NCI-H460 (cell line): ENCODE results near the gene PPME1. TPM values are rescaled to one million over a fixed set of nuclear protein-coding genes. Genes with fewer than 3 reads are reported as not detected.

Experiments used
- DNase-seq: peaks from one replicate; pipeline ENCODE4 v3.0.0-alpha.2; 2016; ENCODE audit warnings: low read depth; ENCODE audit errors: extremely low read depth
- total RNA-seq: library from RNA; depleted of rRNA; stranded (reverse); fragments of >200 nt; shearing (Covaris generic); gene quantifications from 2 replicates; pipeline ENCODE4 v1.2.3, GENCODE V29; 2014

PPME1 gene
- total RNA-seq, 1 experiment from 2014 or later = 33.5 TPM

DNA sequence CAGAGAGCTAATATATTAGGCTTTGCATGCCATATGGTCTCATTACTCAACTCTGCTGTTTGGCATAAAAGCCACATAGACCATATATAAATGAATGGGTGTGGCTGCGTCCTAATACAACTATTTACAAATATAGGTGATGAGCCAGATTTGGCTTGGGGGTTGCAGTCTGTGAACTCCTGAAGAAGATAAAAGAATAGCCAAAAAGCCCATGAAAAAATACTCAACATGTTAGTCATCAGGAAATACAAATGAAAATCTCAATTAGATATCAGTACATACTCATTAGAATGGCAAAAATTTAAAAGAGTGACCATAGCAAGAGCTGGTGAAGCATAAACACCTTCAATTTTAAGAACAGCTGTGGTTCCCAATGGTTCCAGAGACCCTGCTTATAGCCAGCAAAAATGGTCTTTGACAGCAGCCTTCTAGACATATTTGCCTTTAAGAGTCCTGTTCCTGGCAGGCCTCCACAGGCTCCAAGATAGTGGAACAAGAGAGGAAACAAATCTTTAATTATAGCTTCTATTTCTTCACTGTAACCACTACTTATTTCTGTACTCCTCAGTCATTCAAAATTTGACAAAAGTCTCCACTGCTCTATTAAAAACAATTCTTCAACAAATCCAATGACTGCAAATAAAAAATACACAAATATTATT, 16.3 kb upstream of the PPME1 start:
- no peak for DNase-seq

DNA sequence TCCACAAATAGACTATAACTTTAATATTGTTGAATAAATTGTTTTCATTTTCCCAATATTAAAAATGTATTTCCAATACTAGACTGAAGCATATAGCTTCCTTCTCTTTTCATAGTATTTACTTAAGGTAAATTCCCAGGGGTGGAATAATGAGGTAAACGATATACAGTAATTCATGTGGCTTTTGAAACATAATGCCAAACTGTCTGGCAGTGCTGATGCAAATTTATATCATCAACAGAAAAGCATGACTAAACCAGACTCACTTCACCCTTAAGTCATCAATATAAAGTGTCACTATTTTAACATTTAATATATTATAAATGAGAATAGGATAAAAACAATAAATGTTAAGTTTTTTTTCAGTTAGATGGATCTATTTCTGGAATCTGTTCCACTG, 13.9 kb upstream of the PPME1 start:
- DNase-seq = no peak

DNA sequence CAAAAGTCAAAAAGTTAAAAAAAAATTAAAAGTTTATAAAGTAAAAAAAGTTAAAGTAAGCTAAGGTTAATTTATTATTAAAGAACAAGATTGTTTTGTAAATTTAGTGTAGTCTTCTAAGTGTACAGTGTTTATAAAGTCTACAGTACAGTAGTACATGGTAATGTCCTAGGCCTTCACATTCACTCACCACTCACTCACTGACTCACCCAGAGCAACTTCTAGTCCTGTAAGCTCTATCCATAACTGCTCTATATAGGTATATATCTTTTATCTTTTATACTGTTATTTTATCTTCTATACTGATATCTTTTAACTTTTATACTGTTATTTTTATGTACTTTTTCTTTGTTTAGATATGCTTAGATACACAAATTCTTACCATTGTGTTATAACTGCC, 11.4 kb upstream of the PPME1 start:
- no peak for DNase-seq

DNA sequence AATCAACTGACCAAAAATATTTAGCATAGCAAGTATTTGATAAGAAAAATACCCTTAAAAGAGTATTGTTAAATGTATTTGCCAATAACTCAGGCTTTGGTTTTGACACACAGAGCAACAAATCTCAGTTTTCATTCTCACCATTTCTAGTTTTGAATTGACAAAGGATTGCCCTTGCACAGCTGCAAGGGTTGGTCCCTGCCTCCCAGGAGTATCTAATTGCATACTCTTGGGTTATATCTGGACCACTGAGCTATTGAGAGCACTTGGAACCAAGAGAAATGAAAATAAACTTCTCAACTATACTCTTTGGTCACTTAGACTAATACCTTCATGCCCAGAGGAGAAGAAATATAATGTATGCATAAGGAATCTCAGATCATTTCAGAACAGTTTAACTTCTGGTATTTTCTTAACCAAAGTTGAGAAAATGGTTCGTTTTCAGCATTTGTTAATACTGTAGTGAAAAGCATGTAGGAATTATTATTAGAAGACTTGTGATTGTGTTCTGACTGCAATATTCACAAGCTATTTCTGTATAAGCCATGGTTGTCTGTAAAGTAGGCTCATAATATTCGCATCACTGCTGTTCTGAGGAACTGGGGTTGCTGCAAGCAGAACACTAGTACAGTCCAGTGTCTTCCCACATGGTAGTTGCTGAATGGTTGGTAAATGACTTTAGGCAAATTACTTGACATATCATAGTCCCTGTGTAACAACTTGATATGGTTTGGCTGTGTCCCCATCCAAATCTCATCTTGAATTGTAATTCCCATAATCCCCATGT, 8.2 kb upstream of the PPME1 start:
- no peak for DNase-seq

DNA sequence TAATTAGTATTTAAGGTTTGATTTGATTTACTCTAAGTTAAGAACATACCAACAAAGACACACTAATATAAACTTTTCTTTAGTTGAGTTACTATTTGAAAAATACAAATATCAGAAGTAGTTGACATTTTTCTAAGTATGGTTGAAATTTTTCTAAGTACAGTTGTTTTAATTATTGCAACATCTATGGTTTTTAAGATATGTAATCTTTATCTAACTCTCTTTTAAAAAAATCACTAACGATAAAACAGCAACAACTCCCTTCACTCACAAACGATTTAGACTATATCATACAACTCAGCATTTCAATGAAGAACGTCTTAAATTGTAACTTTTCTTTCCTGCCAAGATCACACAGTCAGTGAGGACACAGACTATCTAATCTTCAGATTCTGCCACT, 2.3 kb upstream of the PPME1 start:
- DNase-seq = no peak

DNA sequence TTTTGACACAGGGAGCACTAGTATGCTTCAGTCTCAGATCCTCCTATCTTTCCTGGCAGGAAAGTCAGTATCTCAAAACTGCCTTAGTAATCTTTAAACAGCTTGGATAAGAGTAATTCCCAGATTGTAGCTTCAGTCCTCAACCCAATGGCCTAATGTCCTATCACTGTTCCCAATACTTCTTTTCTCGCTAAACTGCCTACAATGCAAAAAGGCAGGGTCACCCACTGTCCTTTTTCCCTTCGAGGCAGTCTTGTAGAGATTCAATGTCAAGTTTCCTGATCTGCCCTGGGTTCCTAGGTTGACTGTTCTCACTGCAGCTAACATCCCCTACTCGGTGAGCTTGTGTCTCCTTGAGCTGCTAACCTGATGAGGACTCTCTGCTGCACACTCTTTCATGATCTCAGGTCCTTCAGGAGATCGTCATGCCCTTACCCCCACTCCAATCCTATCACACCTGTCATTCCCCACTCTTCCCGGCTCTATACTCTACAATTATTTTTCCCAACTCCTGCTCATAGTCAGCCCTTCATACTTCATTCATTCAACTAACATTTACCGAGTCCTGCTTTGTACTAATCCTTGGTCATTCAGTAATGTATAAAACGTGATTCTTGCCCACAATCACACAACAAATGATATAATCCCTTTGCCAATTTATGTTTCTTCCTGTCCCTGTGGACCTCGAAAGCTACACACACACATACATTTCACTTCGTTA, 1.2 kb upstream of the PPME1 start:
- DNase-seq = no peak

DNA sequence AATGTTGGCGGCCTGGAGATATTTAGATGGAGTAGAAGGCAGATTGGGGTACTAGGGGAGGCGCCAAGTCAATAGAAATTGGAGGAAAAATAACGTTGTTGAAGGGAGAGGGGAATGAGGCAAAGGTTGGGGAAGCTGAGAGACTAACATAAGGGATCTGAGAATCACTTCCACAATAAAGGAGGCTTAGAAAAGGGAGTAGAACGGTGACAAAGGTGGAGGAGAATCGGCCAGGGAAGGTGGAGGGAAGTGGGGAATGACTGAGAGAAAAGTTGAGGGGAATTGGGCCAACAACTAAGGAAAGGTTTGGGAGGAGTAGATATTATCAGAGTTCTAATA, 510 bp downstream of the PPME1 start:
- no peak for DNase-seq

DNA sequence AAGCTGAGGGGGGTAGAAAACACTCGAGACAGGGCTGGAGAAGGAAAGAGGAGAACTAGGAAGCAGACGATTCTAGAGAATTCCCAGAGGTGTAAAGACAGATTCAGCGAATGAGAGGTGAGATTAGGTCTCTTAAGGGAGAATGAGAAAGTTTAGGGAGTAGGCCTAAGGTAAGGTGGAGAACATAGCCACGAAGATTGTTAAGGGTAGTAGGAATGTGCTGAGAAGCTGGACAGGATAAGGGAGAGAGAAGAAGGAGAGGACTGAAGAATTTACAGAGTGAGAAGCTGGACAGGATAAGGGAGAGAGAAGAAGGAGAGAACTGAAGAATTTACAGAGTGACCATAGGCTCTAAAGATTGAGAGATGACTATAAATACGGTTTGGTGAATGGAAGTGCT, 908 bp downstream of the PPME1 start:
- DNase-seq = no peak

DNA sequence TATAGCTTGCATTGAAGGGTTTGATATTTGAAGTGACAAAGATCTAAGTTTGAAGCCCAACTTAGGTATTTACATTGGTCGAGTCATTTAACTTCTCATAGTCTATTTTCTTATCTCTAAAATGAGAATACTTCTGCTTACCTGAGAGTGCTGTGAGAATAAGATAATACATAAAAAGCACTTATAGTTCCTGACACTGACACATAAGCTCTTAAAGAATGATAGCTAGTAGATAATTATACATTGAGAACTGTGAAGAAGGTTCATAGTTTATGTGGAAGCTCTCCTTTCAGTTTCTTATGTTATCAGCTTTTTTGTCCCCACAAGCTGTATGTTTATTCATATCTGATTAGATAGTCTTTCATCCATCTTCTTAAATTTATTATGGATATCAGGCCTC, 4.8 kb downstream of the PPME1 start:
- DNase-seq = no peak

DNA sequence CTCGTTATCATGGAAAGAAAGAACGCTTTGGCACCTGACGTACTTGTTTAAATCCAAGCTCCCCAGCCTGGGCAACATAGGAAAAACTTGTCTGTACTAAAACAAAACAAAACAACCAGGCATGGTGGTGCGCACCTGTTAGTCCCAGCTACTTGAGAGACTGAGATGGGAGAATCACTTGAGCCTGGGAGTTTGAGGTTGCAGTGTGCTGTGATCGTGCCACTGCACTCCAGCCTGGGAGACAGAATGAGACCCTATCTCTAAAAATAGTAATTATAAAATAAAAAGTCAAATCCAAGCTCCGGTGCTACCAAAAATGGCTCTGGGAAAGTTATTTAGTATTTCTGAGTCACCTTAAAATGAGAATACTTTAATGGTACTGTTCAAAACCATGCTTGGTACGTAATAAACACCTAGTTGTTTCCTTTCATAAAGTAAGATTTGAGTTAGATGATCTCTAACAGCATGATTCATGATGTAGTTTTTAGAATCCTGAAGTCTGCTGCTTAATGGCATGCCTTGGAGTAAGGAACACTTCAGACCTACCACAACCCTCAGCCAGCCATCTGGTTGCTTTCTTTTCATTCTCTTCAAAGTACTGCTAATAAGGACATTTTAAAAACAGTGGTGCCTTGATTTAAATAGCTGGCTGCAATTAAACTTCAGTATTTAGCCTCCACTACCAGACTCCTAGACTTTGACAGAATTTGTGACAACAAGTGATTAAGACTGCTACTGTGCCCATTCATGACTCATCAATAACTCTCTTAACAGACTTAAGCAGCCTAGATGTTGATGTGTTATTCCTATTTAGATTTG, 8.4 kb downstream of the PPME1 start:
- DNase-seq = no peak

DNA sequence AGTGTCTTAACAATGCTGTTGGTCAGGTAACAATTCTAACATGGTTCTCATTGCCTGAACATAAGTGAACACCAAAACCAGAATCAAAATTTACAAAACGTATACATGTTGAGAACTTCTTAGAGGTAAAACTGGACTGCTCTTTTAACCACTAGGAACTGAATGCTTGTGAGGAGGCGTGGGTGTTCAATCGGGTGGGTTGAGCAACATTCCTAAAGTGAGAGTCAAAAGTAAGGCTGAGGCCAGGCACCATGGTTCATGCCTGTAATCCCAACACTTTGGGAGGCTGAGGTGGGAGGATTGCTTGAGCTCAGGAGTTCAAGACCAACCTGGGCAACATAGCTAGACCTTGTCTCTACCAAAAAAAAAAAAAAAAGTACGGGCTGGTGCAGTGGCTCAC, 11.5 kb downstream of the PPME1 start:
- DNase-seq = no peak

DNA sequence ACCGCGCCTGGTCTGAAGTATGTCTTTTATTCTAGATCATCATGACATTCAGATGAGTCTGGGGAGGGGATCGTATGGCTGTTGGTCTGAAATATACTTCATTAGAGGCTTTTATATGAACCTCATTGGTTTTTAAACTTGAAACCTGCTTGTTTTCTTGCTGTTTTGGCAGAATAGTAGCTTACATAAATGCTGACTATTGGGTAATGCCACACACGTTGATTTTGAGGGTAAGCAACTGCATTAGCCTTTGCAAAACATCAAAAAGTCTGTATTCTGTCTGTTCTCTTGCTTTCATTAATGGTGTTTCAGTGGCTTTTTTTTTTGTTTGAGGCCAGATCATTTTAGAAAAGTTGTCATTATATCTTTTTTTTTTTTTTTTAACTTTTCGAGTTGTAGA, 14.2 kb downstream of the PPME1 start:
- no peak for DNase-seq

DNA sequence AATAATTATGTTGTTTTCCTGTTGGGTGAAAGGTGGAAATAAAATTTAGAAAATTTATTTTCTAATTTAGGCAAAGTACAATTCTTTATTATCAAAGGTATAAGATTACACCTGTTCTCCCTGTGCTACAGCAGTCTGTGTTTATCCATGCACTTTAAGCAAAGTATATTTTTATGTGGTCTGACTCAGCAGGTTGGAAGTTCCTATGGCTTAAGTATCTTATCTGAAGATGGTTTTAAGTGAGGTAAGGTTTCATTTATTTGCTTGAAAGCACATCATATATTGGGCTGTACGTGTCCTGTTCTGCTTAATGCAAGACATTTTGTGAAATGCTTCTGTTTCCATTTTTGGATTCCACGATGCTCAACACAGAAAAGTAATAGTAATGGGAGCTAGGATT, 14.6 kb downstream of the PPME1 start:
- DNase-seq = no peak

DNA sequence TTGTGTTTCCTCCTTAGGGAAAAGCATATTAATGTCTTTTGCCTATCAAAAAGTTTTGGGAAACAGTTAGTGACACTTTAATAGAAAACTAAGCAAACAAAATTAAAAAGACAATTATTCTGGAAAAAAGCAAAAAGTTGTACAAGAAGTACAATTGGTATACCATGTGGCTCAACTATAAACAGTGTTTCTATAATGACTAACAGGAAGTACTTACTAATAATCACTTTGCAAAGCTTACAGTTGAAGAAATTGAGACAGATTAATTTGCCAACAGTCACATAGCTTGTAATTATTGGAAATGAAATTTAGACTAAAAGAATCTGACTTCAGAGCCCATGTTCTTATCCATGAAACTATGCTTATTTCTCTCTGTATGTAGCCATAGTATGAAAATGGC, 24.7 kb downstream of the PPME1 start:
- DNase-seq = no peak

DNA sequence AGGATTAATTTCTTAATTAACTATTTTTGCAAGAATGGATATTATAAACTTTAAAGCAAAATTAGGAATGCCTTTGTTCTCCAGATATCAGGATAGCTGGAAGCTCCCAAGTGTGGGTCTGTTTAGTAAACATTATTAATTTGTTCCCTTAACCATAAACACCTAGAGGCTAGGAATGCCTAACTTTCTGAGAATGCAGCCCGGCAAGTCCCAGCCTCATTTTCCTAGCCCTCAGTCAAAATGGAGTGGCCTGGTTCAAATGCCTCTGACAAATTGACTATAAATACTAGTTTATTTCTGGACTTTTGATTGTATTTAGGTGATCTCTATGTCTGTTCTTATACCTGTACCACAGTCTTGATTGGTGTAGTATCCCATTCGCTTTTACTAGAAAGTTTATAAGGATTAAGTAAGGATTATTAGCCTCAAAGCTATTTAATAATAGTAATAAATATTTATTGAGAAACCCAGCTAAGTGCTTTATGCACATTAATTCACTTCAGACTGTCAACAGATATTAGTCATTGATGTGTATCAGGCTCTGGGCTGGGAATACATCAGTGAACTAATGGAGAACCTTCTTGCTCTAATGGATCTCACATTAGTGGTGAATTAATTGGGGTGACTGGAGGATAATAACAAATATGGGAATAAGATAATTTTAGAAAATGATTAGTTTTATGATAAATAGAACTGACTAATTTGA, 25.8 kb downstream of the PPME1 start:
- no peak for DNase-seq

DNA sequence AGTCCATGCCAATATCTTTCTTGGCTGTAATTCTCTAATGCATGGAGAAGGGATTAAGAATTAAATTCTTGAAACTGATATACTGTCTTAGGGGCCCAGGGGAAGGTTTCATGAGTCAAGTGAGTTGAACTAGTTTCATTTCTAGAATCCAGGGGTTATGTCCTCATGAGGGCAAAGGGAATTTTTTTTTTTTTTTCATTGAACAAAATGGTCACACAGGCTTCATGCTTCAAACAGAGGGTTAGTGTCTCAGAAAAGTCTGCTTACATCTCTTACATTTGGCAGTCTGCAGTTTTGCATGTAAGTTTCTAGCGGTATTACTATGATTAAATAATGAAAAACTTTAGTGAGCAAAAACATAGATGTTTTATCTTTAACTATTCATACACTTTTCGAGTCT, 32.9 kb downstream of the PPME1 start:
- DNase-seq = no peak

DNA sequence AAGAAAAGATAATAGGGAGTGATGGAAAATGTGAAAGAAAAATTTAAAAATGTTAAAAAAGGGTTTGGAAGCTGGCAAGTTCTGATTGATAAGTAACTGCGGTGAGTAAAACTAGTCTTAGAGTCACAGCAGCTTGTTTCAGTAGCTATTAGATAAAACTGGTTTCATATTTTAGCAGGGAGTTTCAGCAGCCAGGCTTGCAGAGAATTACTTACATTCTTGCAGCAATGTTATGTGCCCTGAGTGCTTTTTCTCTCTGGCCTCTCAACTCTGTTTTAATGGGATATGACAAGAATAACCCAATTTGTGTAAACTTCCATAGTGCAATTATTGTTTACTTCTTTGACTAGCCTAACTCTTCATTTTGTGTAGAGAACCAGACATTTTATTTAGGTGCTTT, 33.6 kb downstream of the PPME1 start:
- no peak for DNase-seq

DNA sequence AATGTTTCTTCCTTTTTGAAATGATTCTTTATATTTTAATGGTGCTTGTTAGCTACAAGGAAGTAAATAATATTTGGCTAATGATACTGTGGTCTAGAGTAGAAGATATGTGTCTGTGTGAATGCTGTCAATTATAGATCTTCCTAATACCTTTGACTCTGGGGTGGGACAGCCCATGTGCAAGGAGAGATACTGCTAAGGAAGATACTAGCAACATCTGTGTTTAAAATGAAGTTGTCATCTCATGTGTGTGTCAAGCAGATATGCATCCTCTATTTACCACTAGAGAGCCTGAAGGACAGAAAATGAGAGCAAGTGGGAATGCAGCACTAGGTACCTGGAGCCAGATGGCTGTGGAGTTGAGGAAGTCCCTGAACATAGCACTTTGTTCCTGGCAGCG, 34.1 kb downstream of the PPME1 start:
- no peak for DNase-seq

DNA sequence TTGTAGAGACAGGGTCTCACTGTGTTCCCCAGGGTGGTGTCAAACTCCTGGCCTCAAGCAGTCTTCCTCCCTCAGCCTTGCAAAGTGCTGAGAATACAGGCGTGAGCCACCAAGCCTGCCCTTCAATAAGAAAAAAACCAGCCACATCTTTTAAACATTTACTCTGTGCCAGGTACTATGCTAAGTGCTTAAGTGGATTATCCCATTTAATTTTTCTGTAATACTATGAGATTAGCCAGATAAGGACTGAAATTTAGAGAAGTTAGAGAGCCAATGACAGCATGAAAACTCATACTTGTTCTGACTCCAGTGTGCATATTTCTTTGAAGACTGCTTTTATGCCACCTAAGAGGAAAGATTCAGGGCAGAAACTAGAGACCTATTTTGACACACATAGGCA, 35.7 kb downstream of the PPME1 start:
- DNase-seq = no peak

DNA sequence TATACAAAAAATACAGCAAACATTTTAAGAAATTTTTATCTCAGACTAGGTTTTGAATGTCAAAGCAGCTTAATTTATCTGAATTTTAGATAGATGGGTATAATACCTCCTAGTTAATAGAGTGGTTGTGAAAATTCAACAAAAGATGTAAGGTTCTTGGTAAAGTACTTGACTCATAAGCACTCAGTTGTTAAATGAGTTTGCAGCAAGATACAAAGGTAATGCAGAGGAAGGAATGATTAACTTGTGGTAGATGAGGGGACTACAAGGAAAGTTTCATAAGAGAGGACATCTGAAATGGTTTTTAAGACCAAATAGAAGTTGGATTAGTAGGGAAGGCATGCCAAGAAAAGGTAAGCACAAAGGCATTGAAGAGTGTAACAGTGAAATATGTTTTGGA, 37.4 kb downstream of the PPME1 start:
- no peak for DNase-seq

DNA sequence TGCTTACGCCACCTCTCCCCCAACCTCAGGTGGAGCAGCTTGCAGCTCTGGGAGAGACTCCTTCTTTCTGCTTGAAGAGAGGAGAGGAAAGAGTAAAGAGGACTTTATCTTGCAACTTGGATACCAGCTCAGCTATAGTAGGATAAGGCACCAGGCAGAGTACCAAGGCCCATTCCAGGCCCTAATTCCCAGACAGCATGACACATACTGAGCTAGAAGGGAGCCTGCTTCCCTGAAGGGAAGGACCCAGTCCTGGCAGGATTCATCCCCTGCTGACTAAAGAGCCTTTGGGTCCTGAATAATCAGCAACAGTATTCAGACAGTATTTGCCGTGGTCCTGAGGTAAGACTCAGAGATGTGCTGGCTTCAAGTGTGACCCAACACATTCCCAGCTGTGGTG, 41.4 kb downstream of the PPME1 start:
- no peak for DNase-seq
